IMR-90 (cell line): Measurements from ENCODE around the gene MED13.

ENCODE experiments used
- CEBPB ChIP-seq: IDR thresholded peaks from 2 replicates; pipeline ENCODE4 v1.6.1; 2012; ENCODE audit warnings: low read depth, low read length, improper control_type of control experiment
- CHD1 ChIP-seq: IDR thresholded peaks from 2 replicates; pipeline ENCODE4 v1.6.1; 2012; ENCODE audit warnings: low read depth, low read length, improper control_type of control experiment
- MAFK ChIP-seq: IDR thresholded peaks from 2 replicates; pipeline ENCODE4 v1.6.1; 2012; ENCODE audit warnings: low read depth, low read length, improper control_type of control experiment
- MAZ ChIP-seq: IDR thresholded peaks from 2 replicates; pipeline ENCODE4 v1.6.1; 2012; ENCODE audit warnings: low read depth, mild to moderate bottlenecking, low read length, improper control_type of control experiment, moderate library complexity, borderline replicate concordance
- MXI1 ChIP-seq: IDR thresholded peaks from 2 replicates; pipeline ENCODE4 v1.6.1; 2012; ENCODE audit warnings: low read depth, mild to moderate bottlenecking, low read length, moderate library complexity, borderline replicate concordance
- NFE2L2 ChIP-seq: fragments of 150-350 bp; IDR thresholded peaks from 2 replicates; pipeline ENCODE4 v1.6.1; 2016; ENCODE audit warnings: low read depth, mild to moderate bottlenecking, low read length
- POLR2A ChIP-seq: IDR thresholded peaks from 2 replicates; pipeline ENCODE4 v1.6.1; 2012; ENCODE audit warnings: mild to moderate bottlenecking, low read depth, low read length
- RAD21 ChIP-seq: IDR thresholded peaks from 2 replicates; pipeline ENCODE4 v1.6.1; 2012; ENCODE audit warnings: low read length, improper control_type of control experiment
- RFX5 ChIP-seq: IDR thresholded peaks from 2 replicates; pipeline ENCODE4 v1.8.0; 2012; ENCODE audit warnings: low read depth, mild to moderate bottlenecking, low read length, moderate library complexity
- TF ChIP-seq, protein P1 (sequence below): conservative IDR thresholded peaks from 2 replicates; pipeline ENCODE4 v1.5.1; 2012; ENCODE audit warnings: mild to moderate bottlenecking, low read depth, low read length, improper control_type of control experiment
- TF ChIP-seq, protein P2 (sequence below): fragments of 150-350 bp; IDR thresholded peaks from 2 replicates; pipeline ENCODE4 v1.6.1; 2017; ENCODE audit warnings: mild to moderate bottlenecking, antibody characterized with exemption, low read length, low read depth

DNA sequence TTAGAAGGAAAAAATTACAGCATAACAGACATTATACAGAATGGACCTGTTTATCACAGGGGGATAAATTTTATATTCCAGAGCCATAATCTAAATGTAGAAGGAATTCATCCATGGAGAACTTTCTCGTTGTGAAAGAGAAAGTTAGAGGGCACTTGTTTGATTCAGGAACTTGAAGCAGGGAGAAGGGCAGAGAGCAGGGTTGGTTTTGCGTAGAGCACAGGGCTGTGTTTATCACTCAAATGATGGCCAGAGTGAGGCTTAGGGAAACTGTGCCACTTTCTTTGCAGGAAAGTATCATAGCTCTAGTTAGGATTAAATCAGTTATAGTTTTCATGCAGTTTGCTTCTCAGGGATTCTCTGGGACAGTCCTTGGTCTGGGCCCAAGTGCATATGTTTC is 29.1 kb upstream of the MED13 start:
- TF ChIP-seq, protein P1, sequence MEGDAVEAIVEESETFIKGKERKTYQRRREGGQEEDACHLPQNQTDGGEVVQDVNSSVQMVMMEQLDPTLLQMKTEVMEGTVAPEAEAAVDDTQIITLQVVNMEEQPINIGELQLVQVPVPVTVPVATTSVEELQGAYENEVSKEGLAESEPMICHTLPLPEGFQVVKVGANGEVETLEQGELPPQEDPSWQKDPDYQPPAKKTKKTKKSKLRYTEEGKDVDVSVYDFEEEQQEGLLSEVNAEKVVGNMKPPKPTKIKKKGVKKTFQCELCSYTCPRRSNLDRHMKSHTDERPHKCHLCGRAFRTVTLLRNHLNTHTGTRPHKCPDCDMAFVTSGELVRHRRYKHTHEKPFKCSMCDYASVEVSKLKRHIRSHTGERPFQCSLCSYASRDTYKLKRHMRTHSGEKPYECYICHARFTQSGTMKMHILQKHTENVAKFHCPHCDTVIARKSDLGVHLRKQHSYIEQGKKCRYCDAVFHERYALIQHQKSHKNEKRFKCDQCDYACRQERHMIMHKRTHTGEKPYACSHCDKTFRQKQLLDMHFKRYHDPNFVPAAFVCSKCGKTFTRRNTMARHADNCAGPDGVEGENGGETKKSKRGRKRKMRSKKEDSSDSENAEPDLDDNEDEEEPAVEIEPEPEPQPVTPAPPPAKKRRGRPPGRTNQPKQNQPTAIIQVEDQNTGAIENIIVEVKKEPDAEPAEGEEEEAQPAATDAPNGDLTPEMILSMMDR, result no peak
- TF ChIP-seq MXI1 (no peak), POLR2A (no peak), MAFK (no peak), RAD21 (no peak), CEBPB (no peak), NFE2L2 (no peak), RFX5 (no peak), CHD1 (no peak), MAZ (no peak)
- TF ChIP-seq, protein P2, sequence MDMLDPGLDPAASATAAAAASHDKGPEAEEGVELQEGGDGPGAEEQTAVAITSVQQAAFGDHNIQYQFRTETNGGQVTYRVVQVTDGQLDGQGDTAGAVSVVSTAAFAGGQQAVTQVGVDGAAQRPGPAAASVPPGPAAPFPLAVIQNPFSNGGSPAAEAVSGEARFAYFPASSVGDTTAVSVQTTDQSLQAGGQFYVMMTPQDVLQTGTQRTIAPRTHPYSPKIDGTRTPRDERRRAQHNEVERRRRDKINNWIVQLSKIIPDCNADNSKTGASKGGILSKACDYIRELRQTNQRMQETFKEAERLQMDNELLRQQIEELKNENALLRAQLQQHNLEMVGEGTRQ, result no peak
